CD4-positive, alpha-beta T cell treated with Interleukin-2 at 100 ng/mL for 4 hours (primary cell): ENCODE results near the gene TCF7L2.

Experiments
- DNase-seq: peaks from one replicate; pipeline ENCODE4 v3.0.0-alpha.2; 2020; ENCODE audit warnings: low spot score

Gene TCF7L2

GRCh38 chr10:113000442-113000841, 50.4 kb downstream of the TCF7L2 start:
- no peak for DNase-seq

DNA sequence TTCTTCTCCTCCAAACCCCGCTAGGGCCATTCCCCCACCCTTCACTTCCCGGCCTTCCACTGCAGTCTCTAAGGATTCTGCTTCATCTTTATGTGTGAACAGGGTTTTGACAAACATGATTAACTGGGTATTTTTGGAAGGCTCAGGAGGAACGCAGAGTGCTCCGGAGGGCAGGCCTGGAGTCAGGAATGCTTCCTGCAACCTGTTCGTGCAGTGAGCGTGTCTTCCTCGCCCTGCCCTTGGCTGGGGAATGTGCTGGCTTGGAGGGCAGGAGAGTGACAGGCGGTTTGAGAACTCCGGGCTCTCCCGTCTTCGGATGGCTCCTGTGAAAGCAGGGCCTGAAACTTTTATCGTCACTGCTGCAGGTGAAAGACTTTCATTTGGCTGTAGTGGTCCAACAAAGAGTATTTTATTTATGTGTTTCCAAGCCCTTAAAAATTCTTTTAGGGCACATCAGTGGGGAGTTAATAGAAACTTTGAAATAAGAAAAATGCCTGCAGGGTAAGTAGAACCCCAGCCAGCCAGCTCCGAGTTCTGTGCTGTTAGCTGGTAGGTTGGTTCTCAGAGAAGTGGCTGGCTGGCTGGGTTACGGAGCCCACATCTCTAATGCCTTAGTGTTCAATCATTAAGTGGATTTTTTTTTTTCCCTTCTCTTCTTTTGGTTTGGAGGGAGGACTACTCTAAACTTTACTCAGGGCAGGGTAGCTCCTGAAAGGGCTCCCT, 51.0 kb downstream of the TCF7L2 start:
- no peak for DNase-seq

DNA sequence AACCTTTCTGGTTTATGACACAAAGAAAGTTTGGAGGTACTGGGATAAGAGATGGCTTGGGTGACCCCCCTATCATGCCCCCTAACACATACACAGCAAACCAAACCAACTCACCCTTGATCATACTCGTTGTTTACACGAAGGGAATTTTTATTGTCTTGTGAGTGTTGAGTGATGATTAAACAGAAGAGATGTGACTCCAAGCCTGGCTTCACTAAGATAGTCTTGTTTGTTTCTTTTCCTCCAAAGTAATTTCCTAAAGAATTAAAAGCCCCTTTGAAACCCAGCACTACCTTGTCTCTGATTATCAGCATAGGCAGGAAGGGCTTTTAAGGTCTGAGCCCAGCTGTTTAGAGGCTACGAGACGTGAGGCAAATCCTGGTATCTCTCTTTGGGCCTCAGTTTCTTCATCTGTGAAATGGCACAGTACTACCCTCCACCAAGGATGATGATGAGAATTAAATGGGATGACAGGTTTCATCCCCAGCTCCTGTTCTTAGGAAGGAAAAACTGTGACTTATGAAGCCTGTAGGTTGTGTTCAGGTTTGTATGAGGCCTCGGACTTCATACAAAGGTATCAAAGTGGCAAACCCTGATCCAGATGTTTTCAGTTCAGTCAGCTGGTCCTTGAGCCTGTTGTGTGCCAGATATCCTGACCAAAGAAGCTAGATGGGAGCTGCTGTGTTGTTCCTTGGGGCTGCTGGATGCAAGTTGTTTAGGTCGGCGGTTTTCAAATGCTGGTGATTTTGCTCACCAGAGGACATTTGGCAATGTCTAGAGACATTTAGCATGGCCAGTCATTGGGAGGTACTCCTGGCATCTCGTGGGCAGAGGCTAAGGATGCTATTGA, 51.8 kb downstream of the TCF7L2 start:
- no peak for DNase-seq

DNA sequence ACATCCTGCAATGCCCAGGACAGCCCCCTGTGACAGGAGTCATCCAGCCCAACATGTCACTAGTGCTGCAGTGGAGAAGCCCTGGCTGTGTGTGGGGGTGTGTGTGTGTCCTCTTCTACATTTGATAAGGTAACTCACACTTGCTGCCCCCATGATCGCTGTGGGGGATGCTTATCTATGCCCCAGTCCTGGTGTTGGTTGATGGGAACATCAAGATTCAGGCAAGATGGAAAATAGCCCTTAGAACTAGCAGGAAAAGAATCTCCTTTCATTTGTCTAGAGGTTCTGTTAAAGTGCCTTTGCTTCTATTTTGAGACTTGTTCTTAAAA, 52.4 kb downstream of the TCF7L2 start:
- DNase-seq: no peak

DNA sequence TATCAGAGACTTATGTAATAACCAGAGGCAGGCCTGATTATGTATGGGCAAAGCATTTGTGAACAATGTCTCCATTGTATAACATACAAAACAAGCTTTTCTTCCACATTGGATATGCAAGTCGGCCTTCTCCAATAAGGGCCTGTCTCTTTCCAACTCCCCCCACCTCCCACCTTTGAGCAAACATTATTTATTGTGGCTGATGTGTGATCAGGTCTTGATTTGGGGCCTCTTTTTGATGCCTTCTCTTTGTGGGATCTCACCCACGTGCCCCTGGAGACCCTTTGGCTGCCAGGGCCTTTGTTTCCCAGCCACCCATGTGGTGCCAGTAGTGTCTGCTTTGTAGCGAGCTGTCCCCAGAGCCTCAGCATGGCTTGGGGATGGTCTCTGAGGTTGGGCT, 53.0 kb downstream of the TCF7L2 start:
- no peak for DNase-seq

GRCh38 chr10:113004069-113004618, 54.1 kb downstream of the TCF7L2 start:
- DNase-seq: no peak

- no peak for DNase-seq
Measured at GRCh38 chr10:113005380-113005779, 55.3 kb downstream of the TCF7L2 start.

- DNase-seq: no peak
Measured at GRCh38 chr10:113006656-113007342, 56.8 kb downstream of the TCF7L2 start.

DNA sequence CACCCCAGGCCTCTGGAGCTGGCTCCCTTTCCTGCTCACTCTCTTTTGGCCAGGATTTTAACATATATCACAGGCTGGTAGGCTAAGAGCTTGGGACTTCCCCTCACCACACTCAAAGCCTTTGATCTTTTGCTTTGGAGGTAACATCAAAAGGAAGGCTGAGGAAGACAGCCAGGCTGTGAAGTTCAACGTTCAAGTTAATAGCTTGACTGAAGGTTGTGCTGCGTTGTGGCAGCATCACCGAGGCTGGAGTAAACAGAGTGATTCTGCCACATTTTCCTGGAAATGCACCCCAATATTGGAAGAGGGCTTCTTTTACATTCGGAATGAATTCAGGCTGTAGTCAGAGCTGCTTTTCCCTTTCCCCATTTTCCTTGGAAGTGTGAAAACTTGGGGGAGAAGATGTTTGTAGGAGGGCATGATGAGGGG, 57.3 kb downstream of the TCF7L2 start:
- DNase-seq: peak; percentile 53

GRCh38 chr10:113007821-113008220, 57.8 kb downstream of the TCF7L2 start:
- DNase-seq: no peak

DNA sequence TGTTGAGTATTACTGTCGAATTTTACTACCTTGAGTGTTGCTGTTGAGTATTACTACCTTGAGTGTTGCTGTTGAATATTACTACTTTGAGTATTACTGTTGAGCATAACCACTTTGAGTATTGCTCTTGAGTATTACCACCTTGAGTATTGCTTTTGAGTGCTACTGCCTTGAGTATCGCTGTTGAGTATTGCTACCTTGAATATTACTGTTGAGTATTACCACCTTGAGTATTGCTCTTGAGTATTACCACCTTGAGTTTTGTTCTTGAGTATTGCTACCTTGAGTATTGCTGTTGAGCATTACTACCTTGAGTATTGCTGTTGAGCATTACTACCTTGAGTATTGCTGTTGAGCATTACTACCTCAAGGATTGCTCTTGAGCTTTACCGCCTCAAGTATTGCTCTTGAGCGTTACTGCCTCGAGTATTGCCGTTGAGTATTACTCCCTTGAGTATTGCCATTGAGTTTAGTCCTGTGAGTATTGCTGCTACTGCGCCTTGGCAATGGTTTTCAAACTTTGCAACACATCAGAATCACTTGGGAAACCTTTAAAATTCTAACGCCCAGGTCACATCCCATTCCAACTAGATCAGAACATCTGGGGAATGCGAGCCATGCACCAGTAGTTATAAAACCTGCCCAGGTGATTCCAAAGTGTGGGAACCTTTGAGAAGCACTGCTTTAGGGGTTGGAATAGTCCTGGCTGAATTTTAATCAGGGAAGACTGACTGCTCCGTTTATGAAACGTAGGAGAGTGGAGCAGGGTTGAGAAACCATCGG, 61.7 kb downstream of the TCF7L2 start:
- no peak for DNase-seq

GRCh38 chr10:113015201-113015600, 65.2 kb downstream of the TCF7L2 start:
- DNase-seq: no peak

DNA sequence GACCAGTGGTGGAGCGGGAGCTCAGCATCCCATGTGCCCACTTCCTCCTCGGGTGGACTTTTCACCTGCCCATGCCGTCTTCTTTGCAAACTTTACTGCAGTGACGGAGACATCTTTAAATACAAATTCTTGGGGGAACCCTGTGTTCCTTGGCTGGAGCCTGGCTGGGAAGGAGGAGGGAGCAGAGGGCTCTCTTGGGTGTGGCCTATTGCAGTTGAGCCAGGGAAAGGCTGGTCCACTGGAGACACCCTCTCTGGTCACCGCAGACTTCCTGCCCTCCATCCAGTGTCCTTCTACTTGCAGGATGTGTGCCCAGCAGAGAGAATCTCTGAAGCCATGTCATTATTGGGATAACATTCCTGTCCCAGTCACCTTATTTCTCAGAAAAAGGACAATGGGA, 67.3 kb downstream of the TCF7L2 start:
- DNase-seq: no peak

- no peak for DNase-seq
Measured at GRCh38 chr10:113018034-113018433, 68.0 kb downstream of the TCF7L2 start.

DNA sequence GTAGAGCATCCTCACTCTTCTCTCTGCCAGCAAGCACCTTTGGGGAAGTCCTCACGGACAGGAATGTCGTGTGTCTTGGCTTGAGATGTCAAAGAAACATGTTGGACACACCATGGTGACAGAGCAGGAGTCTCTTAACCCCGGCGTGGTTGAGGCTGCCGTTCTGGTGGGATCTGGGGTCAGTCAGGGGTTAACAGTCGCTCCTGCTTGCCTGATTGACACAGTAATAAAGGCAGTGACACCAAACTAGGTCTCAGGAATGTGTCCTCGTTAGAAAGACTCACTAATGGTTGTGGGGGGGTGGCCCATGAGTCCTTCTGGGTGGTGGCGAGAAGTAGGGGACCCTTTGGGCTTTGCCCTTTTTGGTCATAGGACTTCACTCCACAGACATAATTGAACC, 69.0 kb downstream of the TCF7L2 start:
- no peak for DNase-seq

GRCh38 chr10:113019692-113020474, 69.8 kb downstream of the TCF7L2 start:
- no peak for DNase-seq

DNA sequence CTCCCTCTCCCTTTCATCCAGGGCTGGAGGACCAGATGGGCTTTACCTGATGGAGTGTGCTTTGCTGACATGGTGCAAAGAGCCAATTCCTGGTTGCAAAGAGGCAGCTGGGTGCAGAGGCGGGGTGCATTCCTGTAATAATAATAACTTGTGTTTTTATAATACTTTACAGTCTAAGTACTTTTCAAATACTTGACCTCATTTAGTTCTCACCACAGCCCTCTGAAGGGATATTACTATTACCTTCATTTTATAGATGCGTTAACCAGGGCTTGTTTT, 70.4 kb downstream of the TCF7L2 start:
- DNase-seq: no peak

DNA sequence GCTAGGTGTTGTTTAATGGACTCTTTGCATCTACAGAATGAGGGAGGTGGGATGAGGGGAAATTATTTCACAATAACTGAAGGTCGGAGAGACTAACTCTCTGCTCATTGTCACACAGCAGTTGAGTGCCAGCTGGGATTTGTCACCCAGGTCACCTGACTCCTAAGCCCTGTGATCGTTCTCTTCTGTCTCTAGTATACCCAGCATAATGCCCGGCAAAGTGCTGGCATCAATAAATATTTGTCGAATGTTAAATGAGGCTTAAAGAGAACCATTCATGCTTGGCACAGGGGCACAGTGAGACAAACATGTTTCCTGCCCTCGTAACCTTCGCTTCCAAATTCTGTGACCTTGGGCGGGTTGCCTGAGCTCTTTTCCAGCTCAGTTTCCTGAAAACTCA, 70.8 kb downstream of the TCF7L2 start:
- DNase-seq: no peak

DNA sequence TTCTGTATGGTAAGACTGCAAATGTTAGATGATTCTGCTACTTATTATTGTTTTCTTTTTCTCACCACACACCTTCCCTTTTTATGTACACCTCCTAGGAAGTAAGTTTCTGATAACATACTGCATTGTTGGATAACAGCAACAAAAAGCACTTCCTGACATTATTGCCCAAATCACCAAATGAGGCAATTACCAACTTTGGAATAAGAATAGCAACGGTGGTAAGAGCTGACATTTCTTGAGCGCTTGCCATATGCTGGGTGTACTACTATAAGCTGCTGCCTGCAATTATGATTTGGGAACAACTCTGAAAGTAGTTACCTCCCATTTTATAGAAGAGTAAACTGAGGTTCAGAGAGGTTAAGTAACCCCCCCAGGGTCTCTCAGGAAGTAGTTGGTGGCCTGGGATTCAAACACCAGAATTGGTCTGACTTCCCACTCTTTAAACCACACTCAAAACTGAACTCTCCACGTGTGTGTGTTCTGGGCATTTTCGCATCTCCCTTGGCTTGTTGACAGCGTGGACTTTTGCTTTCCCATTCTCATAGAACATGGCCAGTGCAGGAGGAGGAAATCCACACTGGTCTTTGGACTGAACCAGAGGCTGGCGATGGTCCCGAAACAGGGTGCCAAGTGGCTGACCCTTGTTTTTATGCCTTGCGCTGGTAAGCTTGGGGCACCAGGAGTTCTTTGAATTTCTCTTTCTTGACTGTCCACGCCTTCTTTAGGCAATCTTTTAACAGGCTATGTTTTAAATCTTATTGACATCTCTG, 71.4 kb downstream of the TCF7L2 start:
- DNase-seq: no peak

DNA sequence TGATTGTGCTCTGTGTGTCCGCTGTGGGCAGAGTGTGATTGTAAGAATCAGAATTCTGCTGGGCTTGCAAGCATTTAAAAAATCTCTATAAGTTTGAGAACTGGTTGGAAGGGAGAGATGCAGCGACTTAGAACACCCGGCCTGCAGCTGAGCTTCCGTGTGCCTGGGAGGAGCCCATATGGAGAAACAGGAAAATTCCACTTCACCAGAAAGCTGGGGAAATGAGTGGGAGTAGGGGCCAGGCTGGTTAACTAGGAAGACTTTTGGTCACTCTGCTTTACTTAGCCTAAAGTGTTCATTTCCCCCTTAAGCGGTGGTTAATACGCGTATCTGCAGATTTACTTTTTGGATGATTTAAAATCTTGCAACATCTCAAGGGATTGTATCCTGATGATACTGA, 72.2 kb downstream of the TCF7L2 start:
- no peak for DNase-seq

DNA sequence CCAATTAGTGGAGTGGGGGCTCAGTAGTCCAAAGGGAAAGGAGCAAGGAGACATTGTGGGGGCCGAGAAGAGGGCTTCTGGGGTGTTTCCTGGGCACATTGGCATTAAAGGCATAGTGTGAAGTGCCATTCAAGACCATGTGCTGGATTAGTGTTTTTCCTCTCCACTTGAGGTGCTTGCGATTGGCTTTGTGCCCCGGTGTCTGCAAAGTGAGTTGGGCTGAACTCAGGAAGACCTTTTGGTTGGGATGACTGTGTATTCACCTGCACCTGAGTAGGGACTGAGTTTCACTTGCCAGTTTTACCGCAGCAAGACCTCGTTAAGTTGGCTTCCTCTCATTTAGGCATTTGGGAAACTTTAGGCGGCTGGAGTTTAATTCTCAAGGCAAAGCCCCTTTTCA, 73.0 kb downstream of the TCF7L2 start:
- DNase-seq: no peak
